ENCODE measurements around the gene CAP1. TPM values are rescaled to one million over a fixed set of nuclear protein-coding genes. Genes with fewer than 3 reads are reported as not detected.

Gene CAP1
- total and polyA plus RNA-seq, 2 donors (not counting 3 experiments of a cell fraction or from before 2014, with no cell fraction given) = 191 to 427 TPM

DNA sequence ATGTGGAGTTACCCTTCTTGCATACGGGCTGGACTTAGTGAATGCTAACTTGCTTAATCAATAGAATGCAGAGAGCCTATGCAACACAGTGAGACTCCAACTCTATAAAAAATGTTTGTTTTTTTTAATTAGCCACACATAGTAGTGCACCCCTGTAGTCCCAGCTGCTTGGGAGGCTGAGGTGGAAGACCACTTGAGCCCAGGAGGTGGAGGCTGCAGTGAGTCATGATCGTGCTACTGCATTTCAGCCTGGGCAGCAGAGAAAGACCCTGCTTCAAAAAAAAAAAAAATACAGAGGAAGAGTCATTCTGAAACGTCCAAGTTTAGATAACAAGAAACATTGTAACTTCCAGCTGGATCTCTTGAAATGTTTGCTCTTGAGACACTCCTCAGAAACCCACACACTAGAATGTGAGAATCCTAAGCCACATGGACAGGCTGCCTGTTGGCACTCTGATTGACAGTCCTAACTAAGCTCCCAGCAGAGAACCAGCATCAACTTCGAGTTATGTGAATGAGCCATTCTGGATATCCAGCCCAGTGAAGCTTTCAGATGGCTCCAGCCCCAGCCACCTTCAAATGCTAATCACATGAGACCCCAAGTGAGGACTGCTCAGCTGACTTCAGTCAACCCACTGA, 20.0 kb upstream of the CAP1 start:
- H3K9me3 ChIP-seq (replicated peaks; ENCODE audit: control insufficient read depth, insufficient read depth, low read length) = no peaks in the 10 kb centered on the region
- H4K20me1 ChIP-seq (replicated peaks; ENCODE audit: control insufficient read depth, extremely low read depth, insufficient read depth, low read length) = no peaks in the 10 kb centered on the region
- dilution Hi-C loops (cut with MboI; ENCODE audit: extremely low pct_ligation_motif_present, low sequenced_read_pairs) (no loop called here), intact Hi-C loops (cut with micrococcal nuclease) (no loop called here)
- no TSS peak for BruUV-seq (replicated peaks)
- H3K4me2 ChIP-seq (ENCODE audit: insufficient read depth, low read length) = no peak overlapping the region
- H3K9me1 ChIP-seq (replicated peaks; ENCODE audit: control insufficient read depth, extremely low read depth, insufficient read depth, low read length) = no peaks in the 10 kb centered on the region
- H3K9ac ChIP-seq (replicated peaks; ENCODE audit: extremely low read depth, insufficient read depth, low read length) = no peak overlapping the region
- ChIA-PET CTCF (interaction anchor here (1.3 kb wide), 1 partner anchor 12 kb away, joined by 4 read pairs; no protein-coding TSS in a partner anchor), POLR2A (no interaction called here)
- TF ChIP-seq EZH2 (IDR thresholded peaks at IDR 0.05; ENCODE audit: borderline replicate concordance, low read depth, low read length, severe bottlenecking) (no peak), FOS (IDR thresholded peaks at IDR 0.05; ENCODE audit: borderline replicate concordance, insufficient read depth, low read length) (no peak), GATA2 (IDR thresholded peaks at IDR 0.05; ENCODE audit: insufficient read depth, insufficient read length, low read depth, low read length) (no peak), POLR2AphosphoS5 (IDR thresholded peaks at IDR 0.05; ENCODE audit: insufficient read depth, low read depth, low read length) (no peak), MYC (IDR thresholded peaks at IDR 0.05; ENCODE audit: low read depth, low read length) (no peak), POLR2A (IDR thresholded peaks at IDR 0.05; ENCODE audit: low read depth, low read length) (no peak), JUN (IDR thresholded peaks at IDR 0.05; ENCODE audit: borderline replicate concordance, insufficient read depth, insufficient read length, low read depth) (no peak)
- TF ChIP-seq, protein P1, sequence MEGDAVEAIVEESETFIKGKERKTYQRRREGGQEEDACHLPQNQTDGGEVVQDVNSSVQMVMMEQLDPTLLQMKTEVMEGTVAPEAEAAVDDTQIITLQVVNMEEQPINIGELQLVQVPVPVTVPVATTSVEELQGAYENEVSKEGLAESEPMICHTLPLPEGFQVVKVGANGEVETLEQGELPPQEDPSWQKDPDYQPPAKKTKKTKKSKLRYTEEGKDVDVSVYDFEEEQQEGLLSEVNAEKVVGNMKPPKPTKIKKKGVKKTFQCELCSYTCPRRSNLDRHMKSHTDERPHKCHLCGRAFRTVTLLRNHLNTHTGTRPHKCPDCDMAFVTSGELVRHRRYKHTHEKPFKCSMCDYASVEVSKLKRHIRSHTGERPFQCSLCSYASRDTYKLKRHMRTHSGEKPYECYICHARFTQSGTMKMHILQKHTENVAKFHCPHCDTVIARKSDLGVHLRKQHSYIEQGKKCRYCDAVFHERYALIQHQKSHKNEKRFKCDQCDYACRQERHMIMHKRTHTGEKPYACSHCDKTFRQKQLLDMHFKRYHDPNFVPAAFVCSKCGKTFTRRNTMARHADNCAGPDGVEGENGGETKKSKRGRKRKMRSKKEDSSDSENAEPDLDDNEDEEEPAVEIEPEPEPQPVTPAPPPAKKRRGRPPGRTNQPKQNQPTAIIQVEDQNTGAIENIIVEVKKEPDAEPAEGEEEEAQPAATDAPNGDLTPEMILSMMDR (IDR thresholded peaks at IDR 0.05; ENCODE audit: extremely low read depth in 1 of 2, insufficient read depth in 1 of 2, low read depth in 1 of 2, low read length in 2 of 2) = no peak
- TF ChIP-seq, protein P2, sequence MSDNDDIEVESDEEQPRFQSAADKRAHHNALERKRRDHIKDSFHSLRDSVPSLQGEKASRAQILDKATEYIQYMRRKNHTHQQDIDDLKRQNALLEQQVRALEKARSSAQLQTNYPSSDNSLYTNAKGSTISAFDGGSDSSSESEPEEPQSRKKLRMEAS (IDR thresholded peaks at IDR 0.05; ENCODE audit: insufficient read depth, insufficient read length) = no peak
- no peak for DNase-seq (ENCODE audit: low read depth, low spot score)
- H3K4me3 ChIP-seq (replicated peaks in 1 of 3; ENCODE audit: insufficient read depth in 1 of 3, low read depth in 1 of 3, low read length in 3 of 3) = no peak overlapping the region
- no peaks in the 10 kb centered on the region for H3K36me3 ChIP-seq (ENCODE audit: control insufficient read depth in 2 of 2, extremely low read depth in 1 of 2, insufficient read depth in 2 of 2, low read length in 2 of 2)
- H3K79me2 ChIP-seq (ENCODE audit: control insufficient read depth, insufficient read depth, low read length) = no peaks in the 10 kb centered on the region
- no peak overlapping the region for H2AFZ ChIP-seq (ENCODE audit: low read depth, low read length)
- no peaks in the 10 kb centered on the region for H3K27me3 ChIP-seq (ENCODE audit: control insufficient read depth in 2 of 2, insufficient read depth in 2 of 2, low read length in 2 of 2)
- H3K27ac ChIP-seq (ENCODE audit: insufficient read depth, low read depth, low read length) = no peak overlapping the region
- peaks cover 2% of the 10 kb centered on the region for H3K4me1 ChIP-seq (ENCODE audit: control insufficient read depth, extremely low read depth, insufficient read depth, low read length)
- no peak for FAIRE-seq
